OCI-LY7 (cell line): ENCODE data around the gene UBE2J2. TPM values are rescaled to one million over a fixed set of nuclear protein-coding genes. Genes with fewer than 3 reads are reported as not detected.

Experiments used
- BruUV-seq: library from RNA; stranded (reverse); fragments of 400-500 nt; replicated peaks from 2 replicates; lab custom pipeline; 2021; lab: Mats Ljungman, UMichigan
- CTCF ChIA-PET: fragments of 300-600 bp; sonication (Branson Sonifier 250); formaldehyde crosslinking; loops from one replicate; lab custom pipeline; 2022; ENCODE audit warnings: antibody characterized with exemption; ENCODE audit not compliant: unreplicated experiment; lab: Charles Lee
- POLR2A ChIA-PET: fragments of 300-600 bp; sonication (Branson Sonifier 250); formaldehyde crosslinking; loops from one replicate; lab custom pipeline; 2022; ENCODE audit warnings: antibody characterized with exemption; lab: Charles Lee
- DNase-seq: peaks from one replicate; pipeline ENCODE4 v3.0.0-alpha.2; 2015; ENCODE audit warnings: low spot score
- H2AFZ ChIP-seq: fragments of 200-600 bp; sonication (generic), shearing (Covaris generic); 2 replicates; pipeline ENCODE4 v1.6.1; 2014; ENCODE audit warnings: mild to moderate bottlenecking, antibody characterized with exemption, low read length, moderate library complexity
- H3K27ac ChIP-seq: fragments of 200-600 bp; sonication (generic); 2 replicates; pipeline ENCODE4 v1.5.1; 2014; ENCODE audit warnings: mixed run types, low read depth, mild to moderate bottlenecking, moderate library complexity, low read length, inconsistent platforms; ENCODE audit not compliant: poor library complexity, severe bottlenecking
- H3K36me3 ChIP-seq: fragments of 200-600 bp; sonication (generic); 2 replicates; pipeline ENCODE4 v1.6.1; 2014; ENCODE audit warnings: mild to moderate bottlenecking, antibody characterized with exemption, low read length, moderate library complexity, mixed read lengths; ENCODE audit not compliant: insufficient read depth
- H3K4me1 ChIP-seq: fragments of 200-600 bp; sonication (generic); 2 replicates; pipeline ENCODE4 v1.5.1; 2014; ENCODE audit warnings: mild to moderate bottlenecking, low read length; ENCODE audit not compliant: insufficient read depth, poor library complexity, severe bottlenecking
- H3K4me2 ChIP-seq: fragments of 200-600 bp; sonication (generic); 2 replicates; pipeline ENCODE4 v1.6.1; 2014; ENCODE audit warnings: mild to moderate bottlenecking, low read length
- H3K4me3 ChIP-seq: fragments of 200-600 bp; sonication (generic); 2 replicates; pipeline ENCODE4 v1.5.1; 2014; ENCODE audit warnings: mild to moderate bottlenecking, low read depth, low read length; ENCODE audit not compliant: poor library complexity, severe bottlenecking
- H3K79me2 ChIP-seq: fragments of 200-600 bp; sonication (generic); 2 replicates; pipeline ENCODE4 v1.6.1; 2016; ENCODE audit warnings: low read depth, mild to moderate bottlenecking, low read length, moderate library complexity, mixed read lengths; ENCODE audit not compliant: insufficient read depth
- H3K9me2 ChIP-seq: fragments of 200-600 bp; sonication (generic); 2 replicates; pipeline ENCODE4 v1.6.1; 2016; ENCODE audit warnings: mild to moderate bottlenecking, low read length, mixed read lengths; ENCODE audit not compliant: insufficient read depth
- H3K9me3 ChIP-seq: fragments of 200-600 bp; sonication (generic); 2 replicates; pipeline ENCODE4 v1.6.1; 2014; ENCODE audit warnings: mild to moderate bottlenecking, mixed run types, low read length, mixed read lengths
- H4K20me1 ChIP-seq: fragments of 200-600 bp; sonication (generic); 2 replicates; pipeline ENCODE4 v1.6.1; 2014; ENCODE audit warnings: mild to moderate bottlenecking, antibody characterized with exemption, low read length, moderate library complexity, mixed read lengths; ENCODE audit not compliant: insufficient read depth
- CTCF ChIP-seq: fragments of 200-600 bp; sonication (generic); conservative IDR thresholded peaks from 2 replicates; pipeline ENCODE4 v1.5.1; 2014; ENCODE audit warnings: mild to moderate bottlenecking, antibody characterized with exemption, low read length, moderate library complexity, mixed read lengths
- EZH2phosphoT487 ChIP-seq: fragments of 200-600 bp; sonication (generic); IDR thresholded peaks from 2 replicates; pipeline ENCODE4 v1.6.1; 2018; ENCODE audit warnings: low read depth, borderline replicate concordance, mild to moderate bottlenecking, mixed run types, antibody characterized with exemption, low read length, moderate library complexity, mixed read lengths
- intact Hi-C: fragments of 100-400 bp; cut with micrococcal nuclease; formaldehyde crosslinking; loops from one replicate; pipeline ENCODE4 v1.10.0; 2022; ENCODE audit not compliant: unreplicated experiment
- total RNA-seq, 2 experiments: library from RNA; depleted of rRNA in 1 of 2; stranded (reverse); fragments of >200 nt in 1 of 2; shearing (Covaris generic) in 1 of 2; gene quantifications; 2 replicates each; pipeline ENCODE4 v1.2.3, GENCODE V29; 2014 to 2022

Gene UBE2J2
- total RNA-seq, 2 experiments from 2014 or later, result 69.2 to 88.7 TPM

GRCh38 chr1:1309251-1310108 lies 35.8 kb upstream of the UBE2J2 start:
- ChIA-PET POLR2A (no interaction called here), CTCF (no interaction called here)
- H3K9me2 ChIP-seq, result no peaks in the 10 kb centered on the region
- peaks cover 5% of the 10 kb centered on the region; the same call in 1 of the 2 replicates for H4K20me1 ChIP-seq
- H3K4me2 ChIP-seq, result peak overlapping the region; percentile 89
- H3K9me3 ChIP-seq, result no peaks in the 10 kb centered on the region
- BruUV-seq, result no TSS peak
- H3K4me3 ChIP-seq, result peak overlapping the region; percentile 90
- intact Hi-C loops, result loop anchor here (2.0 to 5.0 kb wide), 5 partner anchors 15 to 277 kb away; partner anchors contain the start of genes ATAD3B, B3GALT6, C1orf159 and CPTP
- peak overlapping the region; percentile 64 for H3K27ac ChIP-seq
- H3K79me2 ChIP-seq, result no peaks in the 10 kb centered on the region; the same call in 1 of the 2 replicates
- H3K36me3 ChIP-seq, result peaks cover 50% of the 10 kb centered on the region
- peak overlapping the region; percentile 38; the same call in 1 of the 2 replicates for H2AFZ ChIP-seq
- DNase-seq, result peak; percentile 47
- no peak for TF ChIP-seq CTCF
- TF ChIP-seq EZH2phosphoT487, result no peak
- peaks cover 35% of the 10 kb centered on the region for H3K4me1 ChIP-seq

- peaks cover 35% of the 10 kb centered on the region for H3K4me1 ChIP-seq
- H4K20me1 ChIP-seq, result peaks cover 5% of the 10 kb centered on the region; the same call in 1 of the 2 replicates
- peak overlapping the region; percentile 64 for H3K27ac ChIP-seq
- BruUV-seq, result TSS peak; percentile 76
- no peaks in the 10 kb centered on the region for H3K9me3 ChIP-seq
- peaks cover 43% of the 10 kb centered on the region for H3K36me3 ChIP-seq
- H3K9me2 ChIP-seq, result no peaks in the 10 kb centered on the region
- peak overlapping the region; percentile 38; the same call in 1 of the 2 replicates for H2AFZ ChIP-seq
- H3K79me2 ChIP-seq, result no peaks in the 10 kb centered on the region; the same call in 1 of the 2 replicates
- H3K4me2 ChIP-seq, result peak overlapping the region; percentile 89
- ChIA-PET POLR2A (no interaction called here), CTCF (no interaction called here)
- no peak for DNase-seq
- peak overlapping the region; percentile 90 for H3K4me3 ChIP-seq
- TF ChIP-seq CTCF (no peak), EZH2phosphoT487 (no peak)
- intact Hi-C loops, result loop anchor here (1.0 to 5.0 kb wide), 6 partner anchors 16 to 277 kb away; partner anchors contain the start of genes ATAD3B, B3GALT6, C1orf159 and CPTP
These were observed 35.1 kb upstream of the UBE2J2 start for GRCh38 chr1:1308756-1309250.
